ENCODE data around the gene PODXL2.

The PODXL2 gene

DNA sequence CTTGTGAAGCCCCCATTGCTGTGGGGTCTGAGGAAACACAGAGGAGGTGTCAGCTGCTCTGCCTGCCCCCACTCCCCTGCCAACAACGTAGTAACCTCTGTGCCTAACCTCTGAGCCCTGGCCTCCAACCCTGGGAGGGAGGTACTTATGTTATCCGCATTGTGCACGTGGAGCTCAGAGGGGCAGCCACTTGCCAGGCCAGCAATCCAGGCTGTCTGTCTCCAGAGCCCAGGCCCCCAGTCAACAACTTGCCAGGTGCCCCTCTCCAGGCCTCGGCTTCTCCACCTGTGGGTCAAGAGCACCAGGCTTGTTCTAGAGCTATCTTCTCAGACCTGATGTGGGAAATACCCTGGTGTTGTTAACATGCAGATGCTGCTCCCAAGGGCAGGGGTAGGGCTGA, 41.1 kb upstream of the PODXL2 start:
- Histone ChIP-seq H3K27me3 (ENCODE audit: insufficient read depth, low read length, poor library complexity) (no peaks in the 10 kb centered on the region), H3K56ac (ENCODE audit: low read length) (no peak overlapping the region), H3K36me3 (ENCODE audit: control insufficient read depth, insufficient read depth, low read length) (no peaks in the 10 kb centered on the region), H3K4ac (ENCODE audit: low read depth, low read length) (no peak overlapping the region), H2BK120ac (ENCODE audit: low read depth, low read length) (no peak overlapping the region), H2BK5ac (ENCODE audit: low read length) (no peak overlapping the region), H3K4me1 (ENCODE audit: control insufficient read depth, low read depth, low read length) (peaks cover 3% of the 10 kb centered on the region), H2BK15ac (replicated peaks; ENCODE audit: low read depth) (no peak overlapping the region), H4K8ac (ENCODE audit: low read depth, low read length) (no peak overlapping the region), H3K23ac (ENCODE audit: low read length) (no peak overlapping the region), H3K79me1 (ENCODE audit: low read length) (no peaks in the 10 kb centered on the region), H3K4me2 (ENCODE audit: low read length) (no peak overlapping the region), H4K5ac (ENCODE audit: low read length) (no peak overlapping the region), H3K9ac (ENCODE audit: low read length) (no peak overlapping the region), H3K27ac (ENCODE audit: low read depth, low read length) (no peak overlapping the region), H3K18ac (ENCODE audit: low read length) (no peak overlapping the region), H3K4me3 (ENCODE audit: low read length) (no peak overlapping the region), H2AK5ac (ENCODE audit: low read length) (no peak overlapping the region), H3K79me2 (ENCODE audit: control insufficient read depth, insufficient read depth, low read length) (no peaks in the 10 kb centered on the region)
- no peak for DNase-seq
- no CpG with 5 or more reads among the region's 4 CpGs for WGBS (ENCODE audit: extremely low coverage, insufficient coverage, low lambda C conversion rate)

DNA sequence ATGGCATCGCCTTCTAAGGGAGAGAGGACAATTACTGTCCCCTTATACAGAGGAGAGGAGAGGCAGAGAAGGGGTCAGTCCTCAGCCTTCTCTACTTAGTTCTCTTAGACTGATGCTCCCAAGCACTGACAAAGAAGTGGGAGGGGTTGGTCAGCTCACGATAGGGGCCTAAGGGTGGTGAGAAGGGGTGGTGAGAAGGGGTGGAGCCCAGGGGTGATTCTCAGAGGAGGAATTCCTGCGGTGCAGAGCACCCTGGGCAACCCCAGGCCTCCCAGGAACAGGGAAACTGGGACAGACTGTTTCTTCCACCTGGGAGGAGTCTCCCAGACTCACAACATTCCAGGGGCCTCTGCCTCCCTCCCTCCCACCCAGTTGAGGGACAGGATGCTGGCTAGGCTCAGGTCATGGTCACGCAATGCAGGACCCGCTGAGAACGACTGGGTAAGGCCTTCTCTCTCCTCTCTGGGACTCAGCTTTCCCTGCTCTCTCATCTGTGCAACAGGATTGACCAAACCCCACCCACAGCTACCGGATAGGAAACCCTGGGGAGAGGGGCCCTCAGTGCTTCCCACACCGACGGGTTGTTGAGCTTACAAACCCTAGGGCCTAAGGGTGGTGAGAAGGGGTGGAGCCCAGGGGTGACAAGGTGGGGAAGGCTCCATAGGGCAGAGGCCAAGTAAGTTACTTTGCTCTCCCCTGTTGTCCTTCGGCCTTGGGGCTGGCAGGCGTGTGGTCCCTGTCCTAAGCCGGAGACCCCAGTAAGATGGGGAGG, 40.0 kb upstream of the PODXL2 start:
- no peak overlapping the region for H4K5ac ChIP-seq (ENCODE audit: low read length)
- H3K18ac ChIP-seq (ENCODE audit: low read length) = no peak overlapping the region
- no peaks in the 10 kb centered on the region for H3K79me2 ChIP-seq (ENCODE audit: control insufficient read depth, insufficient read depth, low read length)
- H3K23ac ChIP-seq (ENCODE audit: low read length) = no peak overlapping the region
- no peak overlapping the region for H3K4ac ChIP-seq (ENCODE audit: low read depth, low read length)
- no peaks in the 10 kb centered on the region for H3K27me3 ChIP-seq (ENCODE audit: insufficient read depth, low read length, poor library complexity)
- DNase-seq = no peak
- no peaks in the 10 kb centered on the region for H3K79me1 ChIP-seq (ENCODE audit: low read length)
- H3K4me3 ChIP-seq (ENCODE audit: low read length) = no peak overlapping the region
- no peak overlapping the region for H2AK5ac ChIP-seq (ENCODE audit: low read length)
- no peak overlapping the region for H2BK15ac ChIP-seq (replicated peaks; ENCODE audit: low read depth)
- no peaks in the 10 kb centered on the region for H3K36me3 ChIP-seq (ENCODE audit: control insufficient read depth, insufficient read depth, low read length)
- no peak overlapping the region for H2BK120ac ChIP-seq (ENCODE audit: low read depth, low read length)
- H4K8ac ChIP-seq (ENCODE audit: low read depth, low read length) = no peak overlapping the region
- no peak overlapping the region for H2BK5ac ChIP-seq (ENCODE audit: low read length)
- no CpG with 5 or more reads among the region's 12 CpGs for WGBS (ENCODE audit: extremely low coverage, insufficient coverage, low lambda C conversion rate)
- peak overlapping the region; percentile 87 for H3K9ac ChIP-seq (ENCODE audit: low read length)
- peaks cover 3% of the 10 kb centered on the region for H3K4me1 ChIP-seq (ENCODE audit: control insufficient read depth, low read depth, low read length)
- H3K56ac ChIP-seq (ENCODE audit: low read length) = peak overlapping the region; percentile 93
- H3K4me2 ChIP-seq (ENCODE audit: low read length) = peak overlapping the region; percentile 60
- H3K27ac ChIP-seq (ENCODE audit: low read depth, low read length) = no peak overlapping the region

GRCh38 chr3:127589600-127590281, 39.2 kb upstream of the PODXL2 start:
- H4K8ac ChIP-seq (ENCODE audit: low read depth, low read length) = no peak overlapping the region
- no peak overlapping the region for H2AK5ac ChIP-seq (ENCODE audit: low read length)
- no peak overlapping the region for H3K27ac ChIP-seq (ENCODE audit: low read depth, low read length)
- peak overlapping the region; percentile 93 for H3K56ac ChIP-seq (ENCODE audit: low read length)
- no peak overlapping the region for H2BK15ac ChIP-seq (replicated peaks; ENCODE audit: low read depth)
- WGBS (ENCODE audit: extremely low coverage, insufficient coverage, low lambda C conversion rate) = no CpG with 5 or more reads among the region's 56 CpGs
- H3K9ac ChIP-seq (ENCODE audit: low read length) = peak overlapping the region; percentile 87
- no peak overlapping the region for H2BK5ac ChIP-seq (ENCODE audit: low read length)
- H3K23ac ChIP-seq (ENCODE audit: low read length) = peak overlapping the region; percentile 69
- no peaks in the 10 kb centered on the region for H3K36me3 ChIP-seq (ENCODE audit: control insufficient read depth, insufficient read depth, low read length)
- peak overlapping the region; percentile 8 for H3K18ac ChIP-seq (ENCODE audit: low read length)
- no peaks in the 10 kb centered on the region for H3K79me2 ChIP-seq (ENCODE audit: control insufficient read depth, insufficient read depth, low read length)
- H3K4me3 ChIP-seq (ENCODE audit: low read length) = peak overlapping the region; percentile 80
- peak overlapping the region; percentile 60 for H3K4me2 ChIP-seq (ENCODE audit: low read length)
- H4K5ac ChIP-seq (ENCODE audit: low read length) = no peak overlapping the region
- peak; percentile 34 for DNase-seq
- H3K27me3 ChIP-seq (ENCODE audit: insufficient read depth, low read length, poor library complexity) = no peaks in the 10 kb centered on the region
- H3K79me1 ChIP-seq (ENCODE audit: low read length) = no peaks in the 10 kb centered on the region
- H2BK120ac ChIP-seq (ENCODE audit: low read depth, low read length) = no peak overlapping the region
- H3K4me1 ChIP-seq (ENCODE audit: control insufficient read depth, low read depth, low read length) = peaks cover 3% of the 10 kb centered on the region
- H3K4ac ChIP-seq (ENCODE audit: low read depth, low read length) = no peak overlapping the region

GRCh38 chr3:127590282-127590592, 38.7 kb upstream of the PODXL2 start:
- Histone ChIP-seq H3K4me3 (ENCODE audit: low read length) (peak overlapping the region; percentile 80), H3K23ac (ENCODE audit: low read length) (peak overlapping the region; percentile 69), H3K4me1 (ENCODE audit: control insufficient read depth, low read depth, low read length) (peaks cover 3% of the 10 kb centered on the region), H4K8ac (ENCODE audit: low read depth, low read length) (no peak overlapping the region), H4K5ac (ENCODE audit: low read length) (no peak overlapping the region), H3K9ac (ENCODE audit: low read length) (peak overlapping the region; percentile 87), H3K27me3 (ENCODE audit: insufficient read depth, low read length, poor library complexity) (no peaks in the 10 kb centered on the region), H3K27ac (ENCODE audit: low read depth, low read length) (peak overlapping the region; percentile 17), H2BK120ac (ENCODE audit: low read depth, low read length) (no peak overlapping the region), H3K36me3 (ENCODE audit: control insufficient read depth, insufficient read depth, low read length) (no peaks in the 10 kb centered on the region), H3K79me2 (ENCODE audit: control insufficient read depth, insufficient read depth, low read length) (no peaks in the 10 kb centered on the region), H2AK5ac (ENCODE audit: low read length) (no peak overlapping the region), H2BK15ac (replicated peaks; ENCODE audit: low read depth) (no peak overlapping the region), H2BK5ac (ENCODE audit: low read length) (no peak overlapping the region), H3K4me2 (ENCODE audit: low read length) (peak overlapping the region; percentile 60), H3K56ac (ENCODE audit: low read length) (peak overlapping the region; percentile 93), H3K79me1 (ENCODE audit: low read length) (no peaks in the 10 kb centered on the region), H3K4ac (ENCODE audit: low read depth, low read length) (no peak overlapping the region), H3K18ac (ENCODE audit: low read length) (peak overlapping the region; percentile 33)
- no CpG with 5 or more reads among the region's 41 CpGs for WGBS (ENCODE audit: extremely low coverage, insufficient coverage, low lambda C conversion rate)
- no peak for DNase-seq

DNA sequence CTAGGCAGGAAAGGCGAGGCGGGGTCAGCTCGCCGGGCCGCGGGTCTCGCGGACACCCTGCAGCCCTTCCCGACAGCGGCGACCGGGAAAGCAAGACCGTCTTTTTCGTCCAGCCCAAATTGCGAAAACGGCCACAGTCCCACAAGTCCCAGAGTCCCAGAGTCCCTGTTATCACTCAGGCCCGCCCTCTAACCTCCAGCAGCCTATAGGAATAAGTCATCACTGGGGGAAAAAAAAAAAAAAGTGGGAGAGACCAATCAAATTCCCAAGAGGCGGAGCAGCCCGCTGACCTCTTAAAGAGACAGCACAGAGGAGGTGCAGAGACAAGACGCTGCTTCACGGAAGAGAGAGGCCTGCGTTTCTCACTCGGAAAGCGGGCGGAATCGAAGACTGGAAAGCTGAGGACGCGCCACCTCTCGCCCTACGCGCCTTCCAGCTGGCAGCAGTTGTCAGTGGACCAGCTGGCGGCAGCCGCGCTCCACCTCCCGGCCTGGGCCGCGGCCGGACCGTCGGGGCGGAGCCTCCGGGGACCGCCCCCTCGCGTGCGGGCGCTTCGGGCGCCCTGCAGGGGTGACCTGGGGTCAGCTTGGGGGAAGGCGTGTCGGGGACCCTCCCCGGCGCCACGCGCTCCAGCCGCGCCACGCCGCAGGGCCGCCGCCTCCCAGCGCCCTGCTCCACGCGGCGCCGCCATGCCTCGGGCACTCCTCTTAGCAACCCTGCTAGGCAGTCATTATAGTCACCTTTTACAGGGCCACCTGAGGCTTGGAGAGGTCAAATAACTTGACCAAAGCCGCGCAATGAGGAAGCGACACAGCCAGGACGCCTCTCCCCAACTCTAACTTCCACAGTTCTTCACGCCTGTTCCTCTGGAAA, 38.2 kb upstream of the PODXL2 start, which contains the start of gene TPRA1:
TSS of gene TPRA1 (minus strand) at position 141 of the 873 bp plus-strand sequence. CDS start 10,587 bp downstream, outside the sequence.
- H2BK5ac ChIP-seq (ENCODE audit: low read length) = no peak within 1 kb of the TSS
- H3K18ac ChIP-seq (ENCODE audit: low read length) = peak within 1 kb of the TSS; percentile 33
- no peak within 1 kb of the TSS for H4K8ac ChIP-seq (ENCODE audit: low read depth, low read length)
- no peaks in the 10 kb centered on the region for H3K36me3 ChIP-seq (ENCODE audit: control insufficient read depth, insufficient read depth, low read length)
- peak within 1 kb of the TSS; percentile 60 for H3K4me2 ChIP-seq (ENCODE audit: low read length)
- peak within 1 kb of the TSS; percentile 17 for H3K27ac ChIP-seq (ENCODE audit: low read depth, low read length)
- H3K4me1 ChIP-seq (ENCODE audit: control insufficient read depth, low read depth, low read length) = peaks cover 3% of the 10 kb centered on the region
- no peak within 1 kb of the TSS for H3K4ac ChIP-seq (ENCODE audit: low read depth, low read length)
- WGBS (ENCODE audit: extremely low coverage, insufficient coverage, low lambda C conversion rate) = no CpG with 5 or more reads among the region's 72 CpGs
- DNase-seq = peak; percentile 99
- H2AK5ac ChIP-seq (ENCODE audit: low read length) = no peak within 1 kb of the TSS
- no peaks in the 10 kb centered on the region for H3K79me2 ChIP-seq (ENCODE audit: control insufficient read depth, insufficient read depth, low read length)
- H3K23ac ChIP-seq (ENCODE audit: low read length) = peak within 1 kb of the TSS; percentile 69
- peak within 1 kb of the TSS; percentile 93 for H3K56ac ChIP-seq (ENCODE audit: low read length)
- no peak within 1 kb of the TSS for H4K5ac ChIP-seq (ENCODE audit: low read length)
- no peaks in the 10 kb centered on the region for H3K27me3 ChIP-seq (ENCODE audit: insufficient read depth, low read length, poor library complexity)
- H2BK15ac ChIP-seq (replicated peaks; ENCODE audit: low read depth) = no peak within 1 kb of the TSS
- H3K9ac ChIP-seq (ENCODE audit: low read length) = peak within 1 kb of the TSS; percentile 87
- peak within 1 kb of the TSS; percentile 80 for H3K4me3 ChIP-seq (ENCODE audit: low read length)
- no peak within 1 kb of the TSS for H2BK120ac ChIP-seq (ENCODE audit: low read depth, low read length)
- H3K79me1 ChIP-seq (ENCODE audit: low read length) = no peaks in the 10 kb centered on the region

Measured in mesendoderm (in vitro differentiated cells).